SIG-M5 treated with dmso at 0.1 percent for 504 hours (cell line): Measurements from ENCODE around the gene MAGI1.

Source experiments
- DNase-seq: peaks from one replicate; lab custom pipeline; 2025; ENCODE audit not compliant: unreplicated experiment; lab: John Stamatoyannopoulos, UW

MAGI1 gene

GRCh38 chr3:65343026-65343425 lies 695.7 kb downstream of the MAGI1 start:
- no peak for DNase-seq

GRCh38 chr3:65342084-65342683 lies 696.5 kb downstream of the MAGI1 start:
- no peak for DNase-seq

GRCh38 chr3:65339192-65339740 lies 699.5 kb downstream of the MAGI1 start:
- no peak for DNase-seq

DNA sequence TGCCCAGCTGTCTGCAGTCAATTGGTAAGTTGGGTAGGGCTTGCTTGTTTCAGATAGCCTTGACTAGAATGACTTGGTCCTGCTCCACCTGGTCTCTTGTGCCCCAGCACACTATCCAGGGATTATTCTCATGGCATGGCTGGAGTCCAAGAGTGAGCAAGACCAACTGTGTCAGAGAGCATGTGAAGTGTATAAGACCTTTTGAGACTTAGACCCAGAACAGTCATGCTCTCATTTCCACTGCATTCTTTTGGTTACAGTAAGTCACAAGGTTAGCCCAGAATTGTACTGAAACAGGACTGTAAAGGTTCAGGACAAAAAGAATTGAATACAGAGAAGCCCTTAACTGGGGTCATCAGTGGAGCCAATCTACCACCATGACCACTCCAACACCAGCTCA lies 700.1 kb downstream of the MAGI1 start:
- DNase-seq: no peak

GRCh38 chr3:65335587-65335986 lies 703.1 kb downstream of the MAGI1 start:
- DNase-seq: no peak

GRCh38 chr3:65334045-65334665 lies 704.6 kb downstream of the MAGI1 start:
- no peak for DNase-seq

GRCh38 chr3:65331730-65332129 lies 707.0 kb downstream of the MAGI1 start:
- DNase-seq: peak; percentile 16

GRCh38 chr3:65330072-65330471 lies 708.6 kb downstream of the MAGI1 start:
- DNase-seq: no peak

- no peak for DNase-seq
These were observed 710.6 kb downstream of the MAGI1 start for GRCh38 chr3:65328148-65328547.

DNA sequence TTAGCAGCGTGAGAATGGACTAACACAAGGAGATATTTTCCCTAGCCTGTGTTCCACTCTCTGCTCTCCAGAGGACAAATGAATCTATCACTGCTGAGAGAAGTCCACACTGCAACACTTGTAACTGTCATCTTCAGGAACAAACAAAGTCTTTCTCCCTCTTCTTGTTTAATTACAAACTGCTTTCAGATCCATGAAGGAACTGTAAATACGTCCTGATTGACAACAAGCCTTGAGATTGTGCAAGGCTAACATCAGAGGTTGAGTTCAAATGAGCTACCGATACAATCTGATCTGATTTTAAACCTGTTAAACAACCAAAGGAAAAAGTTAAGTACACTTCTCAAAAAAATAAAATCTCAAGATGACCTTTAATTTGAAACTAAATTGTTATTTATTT lies 712.1 kb downstream of the MAGI1 start:
- DNase-seq: no peak

DNA sequence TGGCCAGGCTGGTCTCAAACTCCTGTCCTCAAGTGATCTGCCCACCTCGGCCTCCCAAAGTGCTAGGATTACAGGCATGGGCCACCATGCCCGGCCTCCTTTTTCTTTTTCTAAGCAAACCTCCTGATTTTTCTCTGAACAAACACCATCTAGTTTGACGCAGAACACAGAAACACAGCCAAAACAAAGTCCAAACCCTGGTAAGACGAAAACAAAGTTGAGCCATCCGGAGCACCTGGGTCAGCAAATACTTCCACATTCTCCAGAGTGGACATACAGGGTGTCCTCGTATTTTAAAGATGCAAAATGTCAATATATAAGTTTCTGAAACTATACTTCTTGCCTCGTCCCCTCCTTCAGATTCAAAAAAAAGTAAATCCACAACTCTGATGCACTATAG lies 715.8 kb downstream of the MAGI1 start:
- no peak for DNase-seq

- no peak for DNase-seq
These were observed 720.5 kb downstream of the MAGI1 start for GRCh38 chr3:65318231-65318630.

- no peak for DNase-seq
These were observed 723.8 kb downstream of the MAGI1 start for GRCh38 chr3:65314916-65315315.

DNA sequence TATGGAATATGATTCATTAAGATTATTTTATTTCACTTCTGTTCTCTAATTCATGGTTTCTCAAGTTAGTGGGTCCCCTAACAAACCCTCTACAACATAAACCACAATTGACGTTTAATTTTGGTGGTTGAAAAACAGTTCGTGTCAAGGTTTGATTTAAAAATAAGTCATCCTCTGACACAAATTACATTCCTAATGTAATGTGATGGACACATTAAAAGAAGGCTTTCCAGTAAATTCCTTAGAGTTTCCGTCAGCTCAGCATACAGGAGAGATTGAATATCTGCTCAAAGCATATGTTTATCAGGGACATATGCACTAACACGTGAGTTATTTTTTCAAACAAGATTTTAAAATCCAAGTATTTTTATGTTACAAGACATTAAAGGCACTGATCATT lies 724.4 kb downstream of the MAGI1 start:
- no peak for DNase-seq

DNA sequence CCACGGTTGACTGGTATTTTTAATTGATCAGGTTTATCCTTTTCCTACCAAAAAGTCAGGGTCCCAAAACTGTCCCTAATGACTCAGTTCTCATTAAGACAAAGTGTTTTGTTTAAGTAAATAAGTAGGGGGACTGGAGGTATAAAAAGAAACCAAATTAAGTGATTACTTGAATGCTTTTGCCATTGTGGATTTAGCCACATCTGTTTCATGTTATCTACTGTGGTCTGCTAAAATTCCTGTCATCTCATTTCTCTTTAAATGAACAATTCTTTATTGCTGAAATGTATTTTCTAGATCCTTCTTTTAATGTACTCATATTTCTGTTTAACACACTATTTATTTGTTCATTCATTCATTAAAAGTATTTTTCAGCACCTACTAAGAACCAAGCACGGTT lies 725.1 kb downstream of the MAGI1 start:
- DNase-seq: no peak

- no peak for DNase-seq
These were observed 732.9 kb downstream of the MAGI1 start for GRCh38 chr3:65305836-65306235.
